Stimulated activated naive CD8-positive, alpha-beta T cell treated with anti-CD3 and anti-CD28 coated beads, Interleukin-15, amount 100 ng/mL, for 72 hours (primary cell): ENCODE measurements around the gene TMCO4.

Experiments
- ATAC-seq: fragments of 150-1000 bp; cut with Tn5 transposase; 2 replicates; pipeline ENCODE4 v1.10.0; 2021; ENCODE audit warnings: mild to moderate bottlenecking, moderate library complexity
- DNase-seq, 2 donors: peaks; one replicate each; pipeline ENCODE4 v3.0.0; 2021 to 2022
- H3K27ac Mint-ChIP-seq, 2 donors: one replicate each; pipeline ENCODE4 v1.8.0; 2022; ENCODE audit warnings: mild to moderate bottlenecking in 2 of 2, mixed read lengths in 2 of 2, moderate library complexity in 2 of 2
- H3K27me3 Mint-ChIP-seq: one replicate; pipeline ENCODE4 v1.8.0; 2022; ENCODE audit warnings: mixed read lengths
- H3K4me1 Mint-ChIP-seq: one replicate; pipeline ENCODE4 v1.8.0; 2022; ENCODE audit warnings: mild to moderate bottlenecking, mixed read lengths
- H3K4me3 Mint-ChIP-seq, 2 donors: one replicate each; pipeline ENCODE4 v1.8.0; 2022; ENCODE audit warnings: mild to moderate bottlenecking in 2 of 2, mixed read lengths in 2 of 2, moderate library complexity in 1 of 2
- H3K9me3 Mint-ChIP-seq, 2 donors: one replicate each; pipeline ENCODE4 v1.8.0; 2022; ENCODE audit warnings: mixed read lengths in 2 of 2

The TMCO4 gene

GRCh38 chr1:19733615-19734014 is 66.1 kb downstream of the TMCO4 start:
- ATAC-seq (no peak), DNase-seq (no peak)
- H3K27me3 Mint-ChIP-seq, result no peaks in the 10 kb centered on the region
- H3K9me3 Mint-ChIP-seq, result peaks cover 5 to 17% of the 10 kb centered on the region in 2 donors
- no peak overlapping the region for H3K27ac Mint-ChIP-seq
- H3K4me3 Mint-ChIP-seq, result no peak overlapping the region
- H3K4me1 Mint-ChIP-seq, result no peaks in the 10 kb centered on the region

DNA sequence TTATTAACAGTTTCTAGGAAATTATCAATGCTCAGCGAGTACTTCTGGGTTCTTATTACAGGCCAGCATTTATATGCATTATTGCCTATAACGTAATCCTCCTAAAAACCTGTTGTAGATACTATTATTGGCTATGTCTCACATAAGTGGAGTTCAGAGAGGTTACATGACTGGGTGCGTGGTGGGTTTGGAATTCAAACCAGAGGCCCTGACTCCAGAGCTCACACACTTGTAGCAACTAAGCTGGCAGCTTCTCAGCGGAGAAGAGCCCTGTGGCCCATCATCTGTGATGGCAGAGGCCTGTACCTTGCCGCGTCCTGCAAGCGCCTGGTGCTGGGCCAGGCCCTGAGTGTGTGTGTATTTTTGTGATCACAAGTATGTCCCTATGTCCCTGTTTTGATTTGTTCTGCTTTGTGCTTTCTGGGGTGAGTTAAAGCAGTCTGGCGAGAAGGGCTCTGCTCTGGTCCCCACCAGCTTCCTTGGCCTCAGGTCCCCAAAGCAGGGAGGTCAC is 68.3 kb downstream of the TMCO4 start:
- DNase-seq, result no peak
- Mint-ChIP-seq H3K27ac (no peak overlapping the region), H3K4me1 (no peaks in the 10 kb centered on the region), H3K9me3 (peaks cover 5 to 17% of the 10 kb centered on the region in 2 donors), H3K4me3 (no peak overlapping the region), H3K27me3 (no peaks in the 10 kb centered on the region)
- no peak for ATAC-seq

DNA sequence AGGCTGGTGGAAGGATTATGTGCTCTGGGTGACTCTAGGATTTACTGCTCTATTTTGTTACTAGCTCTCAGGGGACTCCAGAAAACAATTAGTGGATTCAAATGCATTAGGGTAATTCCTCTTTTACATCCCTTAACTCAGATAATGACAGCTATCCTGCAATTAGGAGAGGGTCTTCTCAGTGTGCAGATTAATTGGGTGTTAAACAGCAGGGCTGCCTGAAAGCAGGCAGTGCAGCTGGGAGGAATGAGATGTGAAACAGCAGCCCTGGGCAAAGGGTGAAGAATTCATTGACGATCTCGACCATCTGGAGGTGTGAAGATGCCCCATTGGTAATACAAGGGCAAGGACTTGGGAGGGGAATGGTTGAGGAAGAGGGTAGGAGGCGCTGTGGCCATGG is 68.9 kb downstream of the TMCO4 start:
- H3K4me1 Mint-ChIP-seq, result no peaks in the 10 kb centered on the region
- ATAC-seq, result no peak
- H3K4me3 Mint-ChIP-seq, result no peak overlapping the region
- no peaks in the 10 kb centered on the region for H3K27me3 Mint-ChIP-seq
- no peak overlapping the region for H3K27ac Mint-ChIP-seq
- no peak for DNase-seq
- peaks cover 5 to 17% of the 10 kb centered on the region in 2 donors for H3K9me3 Mint-ChIP-seq

GRCh38 chr1:19730232-19730631 is 69.5 kb downstream of the TMCO4 start:
- Mint-ChIP-seq H3K4me3 (no peak overlapping the region), H3K27me3 (no peaks in the 10 kb centered on the region), H3K9me3 (peaks cover 5 to 17% of the 10 kb centered on the region in 2 donors), H3K27ac (no peak overlapping the region), H3K4me1 (no peaks in the 10 kb centered on the region)
- DNase-seq (no peak), ATAC-seq (no peak)

DNA sequence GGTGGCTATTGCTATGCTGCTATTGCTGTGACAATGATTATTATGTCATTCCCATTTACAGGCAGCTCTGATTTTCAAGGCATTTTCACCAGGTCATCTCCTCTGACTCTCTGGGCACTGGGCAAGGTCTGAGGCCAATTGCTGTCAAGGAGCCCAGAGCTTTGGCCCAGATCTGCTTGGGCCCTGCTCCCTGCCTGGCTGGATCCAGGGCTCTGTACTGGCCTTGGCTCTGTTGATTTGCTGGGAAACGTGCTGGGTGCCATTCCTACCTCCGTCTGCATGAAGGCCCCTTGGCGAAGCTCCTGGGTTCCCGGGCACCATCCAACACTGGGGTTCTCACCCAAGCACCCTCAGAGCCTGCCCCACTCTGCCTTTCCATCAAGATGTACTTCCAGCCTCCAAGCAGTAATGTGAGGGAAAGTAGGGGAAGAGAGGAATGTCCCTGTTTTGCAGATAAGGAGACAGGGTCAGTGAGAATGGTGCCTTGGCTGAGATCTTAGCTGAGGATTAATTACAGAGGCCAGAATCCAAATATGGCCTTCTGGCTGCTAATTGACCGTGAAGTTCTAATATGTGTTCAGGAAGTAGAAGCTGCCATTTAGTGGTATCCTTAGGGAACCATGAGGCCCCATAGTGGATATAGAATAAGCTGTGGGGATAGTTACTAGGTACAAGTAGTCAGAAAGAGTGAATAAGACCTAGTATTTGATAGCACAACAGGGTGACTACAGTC is 71.1 kb downstream of the TMCO4 start:
- Mint-ChIP-seq H3K27me3 (no peaks in the 10 kb centered on the region), H3K4me1 (no peaks in the 10 kb centered on the region), H3K9me3 (peaks cover 5 to 17% of the 10 kb centered on the region in 2 donors), H3K27ac (no peak overlapping the region), H3K4me3 (no peak overlapping the region)
- ATAC-seq, result no peak
- no peak for DNase-seq

GRCh38 chr1:19725606-19726005 is 74.1 kb downstream of the TMCO4 start:
- ATAC-seq (no peak), DNase-seq (no peak)
- H3K4me3 Mint-ChIP-seq, result no peak overlapping the region
- no peak overlapping the region for H3K27ac Mint-ChIP-seq
- no peaks in the 10 kb centered on the region for H3K27me3 Mint-ChIP-seq
- H3K9me3 Mint-ChIP-seq, result peaks cover 3 to 6% of the 10 kb centered on the region in 2 donors
- no peaks in the 10 kb centered on the region for H3K4me1 Mint-ChIP-seq

DNA sequence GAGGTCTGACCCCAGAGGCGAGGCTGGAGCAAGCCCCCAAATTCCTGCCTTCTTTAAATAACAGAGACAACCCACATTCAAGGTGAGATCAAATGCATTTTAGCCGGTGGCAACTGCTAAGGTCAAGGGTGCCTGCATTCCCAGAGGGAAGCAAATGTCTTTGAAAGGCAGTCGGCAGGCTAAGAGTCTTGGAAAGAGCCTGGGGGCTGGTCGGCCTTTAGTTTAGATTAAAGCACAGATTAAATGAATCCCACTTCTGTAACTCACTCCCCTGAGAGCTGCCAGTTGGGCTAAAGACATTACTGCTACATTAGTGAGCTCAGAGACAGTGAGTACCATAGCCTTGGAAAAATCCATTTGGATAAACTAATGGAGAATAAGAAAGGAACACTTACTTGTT is 75.8 kb downstream of the TMCO4 start:
- Mint-ChIP-seq H3K9me3 (no peaks in the 10 kb centered on the region), H3K27ac (peak overlapping the region in 1 of 2 donors; percentile 8)
- no peak for ATAC-seq

DNA sequence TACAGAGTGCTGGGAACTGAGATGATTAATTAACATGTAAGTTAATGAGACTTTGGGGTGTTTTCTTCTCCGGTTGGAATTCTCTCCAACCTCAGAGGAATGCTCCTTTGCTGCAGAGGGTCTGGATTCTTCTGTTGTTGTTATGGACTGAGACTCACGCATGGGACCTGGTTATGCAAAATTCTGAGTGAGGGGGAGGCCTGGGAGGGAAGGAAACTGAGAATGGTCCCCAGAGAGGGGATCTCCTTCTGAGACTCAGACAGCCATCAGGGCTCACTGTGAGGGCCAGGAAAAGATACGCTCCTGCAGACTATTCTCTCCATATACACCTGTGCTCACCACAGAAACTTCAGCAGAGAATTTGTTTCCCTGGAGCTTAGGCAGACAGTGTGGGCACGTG is 78.7 kb downstream of the TMCO4 start:
- H3K9me3 Mint-ChIP-seq, result no peaks in the 10 kb centered on the region
- peak overlapping the region in 1 of 2 donors; percentile 77 for H3K27ac Mint-ChIP-seq
- H3K4me1 Mint-ChIP-seq, result no peaks in the 10 kb centered on the region
- no peaks in the 10 kb centered on the region for H3K27me3 Mint-ChIP-seq
- ATAC-seq (no peak), DNase-seq (no peak)
- no peak overlapping the region for H3K4me3 Mint-ChIP-seq

More for the DNA sequence above, 75.8 kb downstream of the TMCO4 start:
- no peak overlapping the region for H3K4me3 Mint-ChIP-seq
- no peak for DNase-seq
- H3K4me1 Mint-ChIP-seq, result no peaks in the 10 kb centered on the region
- no peaks in the 10 kb centered on the region for H3K27me3 Mint-ChIP-seq

DNA sequence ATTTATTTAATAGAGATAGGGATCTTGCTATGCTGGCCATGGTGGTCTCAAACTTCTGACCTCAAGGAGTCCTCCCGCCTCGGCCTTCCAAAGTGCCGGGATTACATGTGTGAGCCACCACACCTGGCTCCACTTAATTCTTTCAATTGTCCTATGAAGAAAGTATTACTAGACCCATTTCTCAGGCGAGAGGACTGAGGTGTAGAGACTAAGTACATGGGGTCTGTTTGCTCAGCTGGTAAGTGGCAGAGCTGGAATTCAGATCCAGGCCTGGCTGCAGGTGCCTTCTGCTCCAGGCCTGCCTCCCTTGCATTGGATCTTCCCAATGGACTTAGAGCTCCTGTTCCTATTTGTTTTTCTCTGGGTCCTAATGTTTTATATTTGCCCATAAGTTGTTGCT is 79.5 kb downstream of the TMCO4 start:
- DNase-seq, result no peak
- no peak for ATAC-seq
- H3K27ac Mint-ChIP-seq, result peak overlapping the region in 1 of 2 donors; percentile 48
- no peak overlapping the region for H3K4me3 Mint-ChIP-seq
- H3K27me3 Mint-ChIP-seq, result no peaks in the 10 kb centered on the region
- no peaks in the 10 kb centered on the region for H3K9me3 Mint-ChIP-seq
- peaks cover 8% of the 10 kb centered on the region for H3K4me1 Mint-ChIP-seq

DNA sequence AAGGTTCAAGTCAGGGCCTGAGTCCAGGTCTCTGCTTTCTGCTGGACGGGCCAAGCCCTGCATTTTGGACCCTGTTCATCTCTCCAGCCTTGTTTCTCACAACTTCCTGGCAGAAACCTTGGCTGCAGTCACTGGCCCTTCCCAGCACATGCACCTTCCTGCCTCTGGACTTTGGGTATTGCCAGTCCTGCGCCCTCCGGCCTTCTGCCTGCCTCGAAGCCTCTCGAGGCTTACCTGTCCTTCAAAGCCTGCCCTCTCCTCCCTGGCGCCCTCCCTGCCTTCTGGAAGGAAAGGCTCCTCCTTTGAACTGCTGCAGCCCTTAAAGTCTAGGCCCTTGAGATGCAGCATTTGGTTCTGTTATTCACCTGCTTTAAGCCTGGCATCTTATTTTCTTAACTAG is 82.2 kb downstream of the TMCO4 start:
- no peak for ATAC-seq
- no peak overlapping the region for H3K4me3 Mint-ChIP-seq
- no peak overlapping the region for H3K27ac Mint-ChIP-seq
- H3K4me1 Mint-ChIP-seq, result peaks cover 8% of the 10 kb centered on the region
- no peak for DNase-seq
- H3K9me3 Mint-ChIP-seq, result no peaks in the 10 kb centered on the region
- H3K27me3 Mint-ChIP-seq, result no peaks in the 10 kb centered on the region

- ATAC-seq (peak; percentile 85), DNase-seq (peak; percentile 81 to 85)
- Mint-ChIP-seq H3K27me3 (no peaks in the 10 kb centered on the region), H3K27ac (no peak overlapping the region), H3K4me1 (peaks cover 21% of the 10 kb centered on the region), H3K9me3 (no peaks in the 10 kb centered on the region), H3K4me3 (peak overlapping the region in 1 of 2 donors; percentile 5)
Measured at GRCh38 chr1:19715334-19716203, 84.1 kb downstream of the TMCO4 start.

DNA sequence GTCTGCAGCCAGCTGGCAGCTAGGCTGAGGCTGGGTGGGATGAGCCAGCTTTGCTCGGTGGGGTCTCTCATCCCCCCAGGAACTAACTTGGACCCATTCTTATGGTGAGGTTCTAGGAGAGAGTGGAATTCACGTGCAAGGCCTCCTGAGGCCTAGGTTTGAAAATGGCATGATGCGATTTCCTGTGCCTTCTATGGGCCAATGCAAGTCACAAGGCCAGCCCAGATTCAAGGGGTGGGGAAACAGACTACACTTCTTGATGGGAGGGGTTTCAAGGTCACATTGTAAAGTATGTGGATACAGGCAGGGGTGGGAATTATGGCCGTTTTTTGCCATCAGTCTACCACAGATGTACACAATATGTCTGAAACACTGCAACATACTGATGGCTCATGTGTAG is 86.8 kb downstream of the TMCO4 start:
- peaks cover 26% of the 10 kb centered on the region for H3K4me1 Mint-ChIP-seq
- no peaks in the 10 kb centered on the region for H3K9me3 Mint-ChIP-seq
- DNase-seq, result no peak
- no peak for ATAC-seq
- no peak overlapping the region for H3K4me3 Mint-ChIP-seq
- no peaks in the 10 kb centered on the region for H3K27me3 Mint-ChIP-seq
- H3K27ac Mint-ChIP-seq, result peak overlapping the region; percentile 36 to 54

GRCh38 chr1:19710825-19711611 is 88.7 kb downstream of the TMCO4 start:
- H3K4me1 Mint-ChIP-seq, result peaks cover 26% of the 10 kb centered on the region
- DNase-seq (peak in 1 of 2 donors; percentile 39), ATAC-seq (peak; percentile 78)
- H3K27me3 Mint-ChIP-seq, result no peaks in the 10 kb centered on the region
- H3K4me3 Mint-ChIP-seq, result peak overlapping the region in 1 of 2 donors; percentile 11
- no peaks in the 10 kb centered on the region for H3K9me3 Mint-ChIP-seq
- H3K27ac Mint-ChIP-seq, result peak overlapping the region; percentile 51 to 90

- DNase-seq (no peak), ATAC-seq (no peak)
- H3K27ac Mint-ChIP-seq, result no peak overlapping the region
- H3K27me3 Mint-ChIP-seq, result no peaks in the 10 kb centered on the region
- H3K9me3 Mint-ChIP-seq, result no peaks in the 10 kb centered on the region
- peaks cover 19% of the 10 kb centered on the region for H3K4me1 Mint-ChIP-seq
- no peak overlapping the region for H3K4me3 Mint-ChIP-seq
Measured at GRCh38 chr1:19709260-19709793, 90.4 kb downstream of the TMCO4 start.

DNA sequence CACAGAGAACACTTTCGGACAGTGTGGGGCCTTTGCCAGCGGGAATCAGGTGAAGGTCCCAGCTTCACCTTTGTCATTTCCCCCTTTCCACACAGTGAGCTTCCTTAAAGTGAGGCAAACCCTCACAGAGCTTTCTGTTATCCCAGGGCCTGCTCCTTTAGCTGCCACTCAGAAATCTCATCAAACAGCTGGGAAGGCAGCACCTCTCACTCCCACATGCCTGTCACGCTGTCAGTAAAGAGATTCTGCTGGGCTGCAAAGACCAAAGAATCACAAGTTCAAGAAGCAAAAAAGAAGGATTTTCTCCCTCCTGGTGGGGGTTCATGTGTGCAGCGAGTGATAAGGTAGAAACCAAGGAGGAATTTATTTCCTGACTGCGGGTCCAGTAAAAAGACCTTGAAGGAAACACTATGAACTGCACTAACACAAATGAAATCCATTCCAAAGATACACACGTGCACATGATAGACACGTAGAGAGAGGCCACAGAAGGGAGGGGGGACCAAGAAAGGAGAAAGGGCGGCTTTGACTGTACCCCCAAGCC is 91.1 kb downstream of the TMCO4 start:
- H3K9me3 Mint-ChIP-seq, result no peaks in the 10 kb centered on the region
- ATAC-seq (no peak), DNase-seq (no peak)
- no peaks in the 10 kb centered on the region for H3K27me3 Mint-ChIP-seq
- no peak overlapping the region for H3K4me3 Mint-ChIP-seq
- H3K4me1 Mint-ChIP-seq, result peaks cover 19% of the 10 kb centered on the region
- no peak overlapping the region for H3K27ac Mint-ChIP-seq
